ENCODE data around the gene TENT5C.

TENT5C gene

GRCh38 chr1:117638141-117638540 is 32.3 kb downstream of the TENT5C start:
- TF ChIP-seq CTCF (IDR thresholded peaks at IDR 0.05; ENCODE audit: insufficient read depth, low read length, poor library complexity, severe bottlenecking): no peak
- peaks cover 2% of the 10 kb centered on the region; the same call in 1 of the 2 replicates for H3K27me3 ChIP-seq (replicated peaks; ENCODE audit: control insufficient read depth, insufficient read depth, low read length)
- H3K4me3 ChIP-seq (replicated peaks; ENCODE audit: low read depth, low read length): no peak overlapping the region
- no peak for DNase-seq (ENCODE audit: extremely low read depth, insufficient read length)
- H3K36me3 ChIP-seq (ENCODE audit: control insufficient read depth, insufficient read depth, low read length): no peaks in the 10 kb centered on the region

- H3K4me3 ChIP-seq (replicated peaks; ENCODE audit: low read depth, low read length): no peak overlapping the region
- peaks cover 2% of the 10 kb centered on the region; the same call in 1 of the 2 replicates for H3K27me3 ChIP-seq (replicated peaks; ENCODE audit: control insufficient read depth, insufficient read depth, low read length)
- H3K36me3 ChIP-seq (ENCODE audit: control insufficient read depth, insufficient read depth, low read length): no peaks in the 10 kb centered on the region
- no peak for TF ChIP-seq CTCF (IDR thresholded peaks at IDR 0.05; ENCODE audit: insufficient read depth, low read length, poor library complexity, severe bottlenecking)
- no peak for DNase-seq (ENCODE audit: extremely low read depth, insufficient read length)
Measured at GRCh38 chr1:117638759-117639158, 32.9 kb downstream of the TENT5C start.

- peaks cover 2% of the 10 kb centered on the region; the same call in 1 of the 2 replicates for H3K27me3 ChIP-seq (replicated peaks; ENCODE audit: control insufficient read depth, insufficient read depth, low read length)
- no peak for TF ChIP-seq CTCF (IDR thresholded peaks at IDR 0.05; ENCODE audit: insufficient read depth, low read length, poor library complexity, severe bottlenecking)
- DNase-seq (ENCODE audit: extremely low read depth, insufficient read length): no peak
- H3K36me3 ChIP-seq (ENCODE audit: control insufficient read depth, insufficient read depth, low read length): no peaks in the 10 kb centered on the region
- no peak overlapping the region for H3K4me3 ChIP-seq (replicated peaks; ENCODE audit: low read depth, low read length)
Measured at GRCh38 chr1:117639741-117640140, 33.9 kb downstream of the TENT5C start.

GRCh38 chr1:117641536-117641935 is 35.7 kb downstream of the TENT5C start:
- H3K4me3 ChIP-seq (replicated peaks; ENCODE audit: low read depth, low read length): no peak overlapping the region
- no peak for TF ChIP-seq CTCF (IDR thresholded peaks at IDR 0.05; ENCODE audit: insufficient read depth, low read length, poor library complexity, severe bottlenecking)
- peaks cover 2% of the 10 kb centered on the region; the same call in 1 of the 2 replicates for H3K27me3 ChIP-seq (replicated peaks; ENCODE audit: control insufficient read depth, insufficient read depth, low read length)
- no peaks in the 10 kb centered on the region for H3K36me3 ChIP-seq (ENCODE audit: control insufficient read depth, insufficient read depth, low read length)
- no peak for DNase-seq (ENCODE audit: extremely low read depth, insufficient read length)

- H3K4me3 ChIP-seq (replicated peaks; ENCODE audit: low read depth, low read length): no peak overlapping the region
- no peak for TF ChIP-seq CTCF (IDR thresholded peaks at IDR 0.05; ENCODE audit: insufficient read depth, low read length, poor library complexity, severe bottlenecking)
- H3K27me3 ChIP-seq (replicated peaks; ENCODE audit: control insufficient read depth, insufficient read depth, low read length): peaks cover 2% of the 10 kb centered on the region; the same call in 1 of the 2 replicates
- DNase-seq (ENCODE audit: extremely low read depth, insufficient read length): no peak
- no peaks in the 10 kb centered on the region for H3K36me3 ChIP-seq (ENCODE audit: control insufficient read depth, insufficient read depth, low read length)
Measured at GRCh38 chr1:117642963-117643362, 37.1 kb downstream of the TENT5C start.

- TF ChIP-seq CTCF (IDR thresholded peaks at IDR 0.05; ENCODE audit: insufficient read depth, low read length, poor library complexity, severe bottlenecking): no peak
- H3K27me3 ChIP-seq (replicated peaks; ENCODE audit: control insufficient read depth, insufficient read depth, low read length): peaks cover 2% of the 10 kb centered on the region; the same call in 1 of the 2 replicates
- H3K36me3 ChIP-seq (ENCODE audit: control insufficient read depth, insufficient read depth, low read length): no peaks in the 10 kb centered on the region
- no peak overlapping the region for H3K4me3 ChIP-seq (replicated peaks; ENCODE audit: low read depth, low read length)
- no peak for DNase-seq (ENCODE audit: extremely low read depth, insufficient read length)
Measured at GRCh38 chr1:117643601-117644000, 37.8 kb downstream of the TENT5C start.
